Body of pancreas (tissue), 4 donors: ENCODE data around the gene CYP2A7.
"Not testable (repeated sequence)": the region's sequence is repeated elsewhere in the genome, so short reads cannot be mapped to it uniquely, and the experiment has no call there.

Experiments
- CTCF ChIP-seq, 7 experiments: fragments of 450-650 bp in 4 of 7; fragments of 200-600 bp in 3 of 7; sonication (generic) in 3 of 7; IDR thresholded peaks; one replicate each; pipeline ENCODE4 v1.5.1; 2016 to 2019; ENCODE audit warnings: antibody characterized with exemption in 7 of 7
- POLR2A ChIP-seq, 3 donors: fragments of 450-650 bp; IDR thresholded peaks; one replicate each; pipeline ENCODE4 v1.6.1; 2016; ENCODE audit warnings: antibody characterized with exemption in 3 of 3, mild to moderate bottlenecking in 2 of 3

GRCh38 chr19:40832431-40832790 lies 49.6 kb downstream of the CYP2A7 start:
- TF ChIP-seq POLR2A, CTCF (IDR thresholded peaks at IDR 0.05): not testable (repeated sequence)
